OCI-LY3 (cell line): Measurements from ENCODE around the gene YWHAG.

ENCODE experiments used
- H2AFZ ChIP-seq: fragments of 200-600, 300-600 bp; shearing (Covaris generic); 2 replicates; pipeline ENCODE4 v1.6.0; 2014; ENCODE audit warnings: antibody characterized with exemption, low read depth, low read length
- H3K27ac ChIP-seq: fragments of 200-600, 300-600 bp; sonication (generic); 2 replicates; pipeline ENCODE4 v1.5.1; 2014; ENCODE audit warnings: mild to moderate bottlenecking, low read length, moderate library complexity, mixed read lengths
- H3K27me3 ChIP-seq: fragments of 200-600, 300-600 bp; sonication (generic); 2 replicates; pipeline ENCODE4 v1.6.1; 2014; ENCODE audit warnings: low read depth, low read length, mixed read lengths
- H3K36me3 ChIP-seq: fragments of 200-600, 300-600 bp; sonication (generic); replicated peaks from 2 replicates; pipeline ENCODE3; 2014; ENCODE audit warnings: low read depth, low read length, mixed read lengths
- H3K4me1 ChIP-seq: fragments of 300-600, 200-600 bp; sonication (generic); 2 replicates; pipeline ENCODE4 v1.6.1; 2014; ENCODE audit warnings: low read length, mixed read lengths
- H3K4me2 ChIP-seq: fragments of 200-600, 300-600 bp; sonication (generic); 2 replicates; pipeline ENCODE4 v1.6.1; 2014; ENCODE audit warnings: low read length, mixed read lengths
- H3K4me3 ChIP-seq: fragments of 300-600, 200-600 bp; sonication (generic); 2 replicates; pipeline ENCODE4 v1.5.1; 2014; ENCODE audit warnings: antibody characterized with exemption, mild to moderate bottlenecking, low read length, moderate library complexity
- H3K79me2 ChIP-seq: fragments of 300-600, 200-600 bp; shearing (Covaris generic); 2 replicates; pipeline ENCODE4 v1.6.1; 2014; ENCODE audit warnings: mild to moderate bottlenecking, low read length, mixed read lengths
- H3K9ac ChIP-seq: fragments of 300-600, 200-600 bp; shearing (Covaris generic); 2 replicates; pipeline ENCODE4 v1.6.0; 2014; ENCODE audit warnings: mild to moderate bottlenecking, low read length, moderate library complexity
- H3K9me3 ChIP-seq: fragments of 200-600, 300-600 bp; shearing (Covaris generic); 2 replicates; pipeline ENCODE4 v1.6.1; 2014; ENCODE audit warnings: low read length, mixed read lengths; ENCODE audit not compliant: insufficient read depth
- H4K20me1 ChIP-seq: fragments of 200-600, 300-600 bp; sonication (generic); 2 replicates; pipeline ENCODE4 v1.6.1; 2016; ENCODE audit warnings: low read length, mixed read lengths; ENCODE audit not compliant: insufficient read depth
- CTCF ChIP-seq: fragments of 200-600, 300-600 bp; sonication (generic); IDR thresholded peaks from 2 replicates; pipeline ENCODE4 v1.5.1; 2014; ENCODE audit warnings: antibody characterized with exemption, low read length, low read depth
- EZH2phosphoT487 ChIP-seq: fragments of 200-600 bp; shearing (Covaris generic); IDR thresholded peaks from 2 replicates; pipeline ENCODE4 v1.6.1; 2018; ENCODE audit warnings: antibody characterized with exemption, mixed run types, low read depth

The YWHAG gene

GRCh38 chr7:76386691-76387260 lies 28.0 kb upstream of the YWHAG start:
- no peak overlapping the region for H2AFZ ChIP-seq
- H3K4me1 ChIP-seq: no peaks in the 10 kb centered on the region
- no peak overlapping the region for H3K4me3 ChIP-seq
- no peak overlapping the region for H3K9ac ChIP-seq
- H3K9me3 ChIP-seq: no peaks in the 10 kb centered on the region
- no peak overlapping the region for H3K27ac ChIP-seq
- H4K20me1 ChIP-seq: no peaks in the 10 kb centered on the region
- no peaks in the 10 kb centered on the region for H3K27me3 ChIP-seq
- TF ChIP-seq CTCF (no peak), EZH2phosphoT487 (no peak)
- no peaks in the 10 kb centered on the region for H3K36me3 ChIP-seq
- H3K79me2 ChIP-seq: no peaks in the 10 kb centered on the region
- H3K4me2 ChIP-seq: no peak overlapping the region

GRCh38 chr7:76383089-76383944 lies 24.5 kb upstream of the YWHAG start:
- no peak overlapping the region for H3K27ac ChIP-seq
- H4K20me1 ChIP-seq: no peaks in the 10 kb centered on the region

GRCh38 chr7:76381814-76382213 lies 23.0 kb upstream of the YWHAG start:
- Histone ChIP-seq H3K4me2 (no peak overlapping the region), H3K4me3 (no peak overlapping the region), H3K79me2 (no peaks in the 10 kb centered on the region), H2AFZ (no peak overlapping the region), H4K20me1 (no peaks in the 10 kb centered on the region), H3K27ac (no peak overlapping the region), H3K27me3 (peaks cover 11% of the 10 kb centered on the region), H3K9ac (no peak overlapping the region), H3K9me3 (no peaks in the 10 kb centered on the region), H3K4me1 (peaks cover 9% of the 10 kb centered on the region), H3K36me3 (no peaks in the 10 kb centered on the region)
- no peak for TF ChIP-seq CTCF

More at GRCh38 chr7:76383089-76383944, 24.5 kb upstream of the YWHAG start:
- Histone ChIP-seq H2AFZ (no peak overlapping the region), H3K79me2 (no peaks in the 10 kb centered on the region), H3K36me3 (no peaks in the 10 kb centered on the region), H3K27me3 (no peaks in the 10 kb centered on the region), H3K9ac (no peak overlapping the region), H3K9me3 (no peaks in the 10 kb centered on the region), H3K4me2 (no peak overlapping the region), H3K4me1 (0 out of 2 replicates have a peak, but pooled peaks cover 3% of the 10 kb centered on the region), H3K4me3 (no peak overlapping the region)
- no peak for TF ChIP-seq CTCF
- TF ChIP-seq EZH2phosphoT487: no peak

GRCh38 chr7:76380623-76380966 lies 21.8 kb upstream of the YWHAG start:
- TF ChIP-seq CTCF (no peak), EZH2phosphoT487 (no peak)
- H3K79me2 ChIP-seq: no peaks in the 10 kb centered on the region
- H3K9me3 ChIP-seq: no peaks in the 10 kb centered on the region
- no peaks in the 10 kb centered on the region for H3K36me3 ChIP-seq
- peak overlapping the region; percentile 78 for H3K4me3 ChIP-seq
- H4K20me1 ChIP-seq: no peaks in the 10 kb centered on the region
- H2AFZ ChIP-seq: peak overlapping the region; percentile 84
- H3K27ac ChIP-seq: no peak overlapping the region
- peaks cover 11% of the 10 kb centered on the region for H3K27me3 ChIP-seq
- H3K9ac ChIP-seq: peak overlapping the region; percentile 59; the same call in 1 of the 2 replicates
- H3K4me2 ChIP-seq: peak overlapping the region; percentile 71
- peaks cover 9% of the 10 kb centered on the region for H3K4me1 ChIP-seq
